HG02623 (cell line): ENCODE measurements around the gene INCA1.
A peak's percentile ranks its signal among the peaks of the same experiment; 100 is the strongest.

Source experiments
- ATAC-seq: cut with Tn5 transposase; IDR thresholded peaks from one replicate; pipeline ENCODE4 v1.9.1; 2021; ENCODE audit warnings: moderate library complexity; ENCODE audit not compliant: unreplicated experiment

Gene INCA1

GRCh38 chr17:5011928-5012327, 14.6 kb upstream of the INCA1 start:
- ATAC-seq, result no peak

GRCh38 chr17:5003214-5003867, 6.0 kb upstream of the INCA1 start:
- ATAC-seq, result no peak

- ATAC-seq, result no peak
These were observed 4.9 kb upstream of the INCA1 start for GRCh38 chr17:5002121-5002788.

DNA sequence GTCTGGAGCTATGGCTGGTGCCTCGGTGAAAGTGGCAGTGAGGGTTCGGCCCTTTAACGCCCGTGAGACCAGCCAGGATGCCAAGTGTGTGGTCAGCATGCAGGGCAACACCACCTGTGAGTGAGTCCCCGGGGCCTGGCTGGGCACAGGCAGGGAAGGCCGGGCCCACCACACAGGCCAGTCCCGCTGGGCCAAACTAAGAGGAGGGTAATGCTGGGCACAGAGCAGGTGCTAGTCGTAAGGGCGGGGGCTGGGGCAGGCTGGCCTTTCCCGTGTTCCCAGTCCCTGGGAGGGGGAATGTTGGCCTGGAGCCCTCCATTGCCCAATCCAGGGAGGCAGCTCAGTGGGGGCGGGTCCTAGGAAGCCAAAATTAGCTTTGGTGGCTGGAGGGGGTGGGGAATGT, 2.9 kb upstream of the INCA1 start:
- no peak for ATAC-seq

DNA sequence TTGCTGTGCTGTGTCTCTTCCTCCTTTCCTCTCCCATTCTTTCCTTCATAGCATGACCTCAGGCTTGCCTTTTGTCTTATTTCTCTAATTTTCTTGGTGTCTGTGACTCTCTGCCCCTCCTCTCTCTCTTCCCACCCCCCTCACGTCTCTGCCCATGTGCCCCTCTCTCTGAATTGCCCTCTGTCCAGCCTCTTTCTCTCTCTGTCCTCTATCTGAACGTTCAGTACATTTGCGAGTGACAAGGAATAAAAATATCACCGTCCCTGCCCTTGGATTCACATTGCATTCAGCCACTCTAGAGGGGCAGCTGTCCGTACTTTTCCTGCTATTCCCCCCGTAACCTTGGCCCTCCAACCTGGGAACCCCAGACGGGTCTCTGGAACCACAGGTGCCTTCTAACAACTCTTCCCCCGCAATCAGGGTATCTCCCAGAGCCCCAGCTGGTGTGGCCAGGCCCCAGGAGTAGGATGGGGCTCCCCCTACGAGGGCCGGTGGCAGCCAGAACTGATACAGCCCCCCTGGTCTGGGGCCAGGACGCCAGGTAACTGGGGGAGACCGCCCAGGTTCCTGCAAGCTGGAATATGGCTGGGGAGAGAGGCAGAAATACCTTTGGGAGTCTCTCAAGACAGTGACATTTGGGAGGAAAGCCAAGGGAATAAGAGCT, 2.2 kb upstream of the INCA1 start:
- ATAC-seq, result no peak

DNA sequence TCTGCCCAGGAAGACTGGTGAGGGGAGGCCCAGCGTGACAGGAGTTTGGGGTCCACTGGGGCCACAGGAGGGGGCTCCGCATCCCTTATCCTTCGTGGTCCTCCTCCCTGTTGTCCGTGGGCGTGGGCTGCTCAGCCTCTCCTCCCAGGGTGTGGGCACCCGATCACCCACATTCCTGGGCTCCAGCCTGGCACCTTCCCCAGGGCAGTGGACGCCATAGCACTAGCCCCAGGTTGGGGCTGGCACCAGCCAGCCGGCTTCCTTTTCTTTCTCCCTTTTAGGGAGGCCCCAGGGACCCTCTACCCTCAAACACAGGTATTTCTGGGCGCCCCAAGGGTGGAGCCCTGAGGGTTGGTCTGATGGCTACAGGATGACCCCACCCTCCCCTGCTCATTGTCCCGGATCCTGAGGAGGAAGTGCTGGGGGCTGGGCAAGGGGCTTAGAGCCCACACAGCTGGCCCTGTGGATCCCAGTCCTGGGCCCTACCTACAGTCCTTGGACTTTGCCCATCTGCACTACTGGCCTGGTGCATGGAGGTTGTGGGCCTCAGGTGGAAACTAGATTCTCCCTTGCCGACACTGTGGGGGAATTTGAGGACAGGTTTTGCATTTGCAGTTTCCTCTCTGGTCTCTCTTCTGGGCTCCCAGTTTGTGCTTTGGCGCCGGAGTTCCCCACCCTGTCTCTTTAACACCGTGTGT, 1.6 kb upstream of the INCA1 start:
- no peak for ATAC-seq

DNA sequence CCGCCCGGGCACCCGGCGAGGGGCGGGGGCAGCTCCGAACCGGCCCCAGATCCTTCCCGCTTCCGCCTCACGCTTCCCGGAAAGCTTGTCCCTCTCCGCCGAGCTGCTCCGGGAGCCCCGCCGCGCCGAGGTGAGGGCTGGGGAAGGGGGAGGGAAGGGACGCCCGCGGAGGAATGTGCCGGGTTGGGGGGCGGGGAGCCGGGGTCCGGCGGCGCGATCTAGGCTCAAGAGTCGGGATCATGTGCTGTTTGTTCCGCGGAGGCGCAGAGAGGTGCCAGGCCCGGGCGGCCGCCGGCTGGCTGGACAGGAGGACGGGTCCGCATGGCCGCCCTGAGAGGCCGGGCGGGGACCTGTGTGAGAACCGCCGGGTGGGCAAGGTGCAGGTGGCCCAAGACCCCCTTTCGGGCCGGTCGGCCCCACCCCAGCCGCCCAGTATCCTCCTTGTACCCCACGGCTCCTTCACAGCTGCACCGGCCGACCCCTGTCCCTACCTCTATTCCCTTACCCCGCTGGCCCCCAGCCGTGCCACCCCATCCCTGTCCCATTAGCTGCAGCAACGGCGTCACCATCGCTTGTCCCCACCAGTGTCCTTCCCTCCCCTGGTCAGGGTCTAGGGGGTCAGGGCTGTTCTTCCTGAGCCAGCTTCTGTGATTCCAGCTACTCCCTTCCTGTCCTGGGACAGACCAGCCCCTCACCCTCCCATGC, 857 bp upstream of the INCA1 start:
- peak; percentile 14 for ATAC-seq

DNA sequence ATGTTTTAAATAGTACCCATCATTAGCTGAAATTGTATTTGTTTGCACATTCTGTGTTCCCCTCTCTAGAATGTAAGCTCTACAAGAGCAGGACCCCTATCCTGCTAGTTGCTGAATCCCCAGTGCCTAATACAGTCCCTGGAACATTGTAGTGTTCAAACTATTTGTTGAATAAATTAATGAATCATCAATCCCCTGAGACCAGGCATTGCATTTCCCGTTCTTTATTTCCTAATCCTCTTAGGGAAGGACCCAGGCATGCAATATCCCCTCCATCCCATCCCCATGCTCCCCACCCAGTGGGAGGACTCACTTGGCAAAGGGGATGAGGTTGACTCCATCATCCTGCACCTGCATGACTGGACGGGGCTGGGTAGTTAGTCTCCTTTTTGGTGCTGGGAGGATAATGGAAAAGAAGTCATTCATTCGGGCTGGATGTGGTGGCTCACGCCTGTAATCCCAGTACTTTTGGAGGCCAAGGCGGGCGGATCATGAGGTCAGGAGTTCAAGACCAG, 3.2 kb downstream of the INCA1 start:
- no peak for ATAC-seq

DNA sequence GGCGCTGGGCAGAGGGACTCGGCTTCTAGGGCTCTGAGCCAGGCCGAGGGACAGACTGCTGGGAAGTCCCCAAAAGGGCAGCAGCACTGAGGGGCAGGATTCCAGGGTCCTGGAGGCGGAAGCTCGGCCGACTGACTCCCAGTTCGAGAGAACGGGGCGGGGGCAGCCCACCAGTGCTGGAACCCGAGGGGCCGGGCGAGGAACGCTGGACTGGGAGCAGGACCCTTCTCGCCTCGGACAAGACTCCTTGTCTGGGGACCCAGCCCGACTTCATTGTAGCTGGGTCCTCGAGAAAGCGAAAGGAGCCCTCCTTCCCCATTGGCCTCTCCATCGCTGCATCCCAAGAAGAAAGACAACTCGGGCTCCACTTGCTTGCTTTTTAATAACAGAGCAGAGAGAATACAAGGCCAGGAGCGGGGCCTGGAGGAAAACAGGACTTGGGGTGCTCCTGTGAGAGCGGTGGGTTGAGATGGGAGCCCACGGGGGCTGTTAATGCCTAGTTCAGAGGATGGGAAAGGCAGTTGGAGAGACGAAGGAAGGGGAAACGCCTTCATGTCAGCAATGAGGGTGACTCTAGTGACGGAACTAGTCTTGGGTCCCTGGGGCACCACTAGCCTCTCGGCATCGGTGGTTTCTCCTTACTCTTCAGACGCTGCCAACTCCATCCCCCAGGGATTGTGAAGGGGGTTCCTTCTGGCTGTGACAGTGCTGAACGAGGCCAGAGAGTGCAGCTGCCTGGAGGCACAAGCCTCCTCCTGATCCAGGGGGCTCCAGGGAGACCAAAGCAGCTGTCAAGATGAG, 9.4 kb downstream of the INCA1 start:
- ATAC-seq, result no peak

- ATAC-seq, result peak; percentile 56
These were observed 10.2 kb downstream of the INCA1 start, which contains the start of gene CAMTA2 for GRCh38 chr17:4986951-4987766. TSS of gene CAMTA2 (minus strand) at chr17:4987675. CDS start at chr17:4986222, 1,453 bp downstream.

DNA sequence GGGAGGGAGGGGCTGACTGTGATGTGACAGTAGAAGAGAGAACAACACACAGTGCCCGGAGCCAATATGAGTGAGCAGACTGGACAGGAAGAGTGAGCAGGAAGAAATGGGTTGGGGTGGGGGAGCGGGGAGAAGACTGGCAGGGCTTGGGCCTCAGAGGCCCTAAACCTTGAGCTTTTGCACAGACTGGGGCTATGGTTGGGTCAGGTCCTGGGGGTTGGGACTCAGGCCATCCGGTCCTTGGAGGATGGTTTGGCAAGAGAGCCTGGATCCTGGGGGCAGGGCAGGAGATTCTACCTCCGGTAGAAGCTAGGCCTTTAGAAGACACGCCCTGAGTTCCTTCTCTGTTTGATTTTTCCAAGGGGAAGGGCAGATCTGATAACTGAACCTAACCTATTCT, 10.9 kb downstream of the INCA1 start:
- ATAC-seq, result no peak

- no peak for ATAC-seq
These were observed 15.0 kb downstream of the INCA1 start for GRCh38 chr17:4982305-4982704.

DNA sequence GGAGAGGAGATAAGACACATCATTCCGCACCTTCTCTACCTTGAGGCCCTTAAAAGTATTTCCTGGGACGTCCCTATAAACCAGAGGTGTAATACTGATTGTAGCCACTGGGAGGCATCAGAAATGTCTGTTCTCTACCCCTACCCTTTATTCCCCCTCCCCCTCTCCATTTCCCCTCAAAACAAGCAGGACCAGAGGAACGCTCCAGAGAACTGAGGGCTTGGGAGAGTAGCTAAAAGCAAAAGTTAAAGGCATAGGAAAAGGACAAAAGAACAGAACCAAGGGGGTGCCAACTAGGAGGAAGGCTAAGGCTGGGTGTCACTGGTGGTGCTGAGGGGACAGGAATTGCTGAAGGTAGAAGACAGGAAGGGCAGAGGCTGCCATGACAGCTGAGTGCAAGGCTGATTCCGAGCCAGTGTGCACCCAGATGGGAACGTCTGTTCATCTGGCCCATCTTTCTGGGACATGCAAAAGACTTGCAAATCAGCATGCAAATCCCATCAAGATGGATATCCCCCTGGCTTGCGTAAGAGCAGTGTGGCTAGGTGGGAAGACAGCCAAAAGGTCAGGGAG, 16.6 kb downstream of the INCA1 start:
- no peak for ATAC-seq

DNA sequence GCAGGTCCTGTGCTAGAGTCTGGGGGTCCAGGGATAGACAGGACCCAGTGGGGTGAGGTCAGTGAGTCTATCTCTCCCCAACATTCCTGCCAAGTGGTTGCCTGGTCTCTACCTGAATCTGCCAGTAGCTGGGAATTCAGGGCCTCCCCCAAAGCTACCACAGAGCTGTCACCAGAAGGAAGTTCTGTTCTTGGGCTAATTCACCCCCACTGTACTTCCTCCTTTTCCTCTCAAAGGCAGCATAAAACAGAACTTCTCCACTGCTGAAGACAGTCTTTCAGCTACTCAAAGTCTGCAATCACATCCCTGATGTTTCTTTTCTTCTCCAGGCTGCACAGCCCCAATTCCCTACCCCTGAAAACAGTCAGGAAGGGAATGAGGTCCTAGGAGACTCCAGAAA, 18.6 kb downstream of the INCA1 start:
- ATAC-seq, result no peak

DNA sequence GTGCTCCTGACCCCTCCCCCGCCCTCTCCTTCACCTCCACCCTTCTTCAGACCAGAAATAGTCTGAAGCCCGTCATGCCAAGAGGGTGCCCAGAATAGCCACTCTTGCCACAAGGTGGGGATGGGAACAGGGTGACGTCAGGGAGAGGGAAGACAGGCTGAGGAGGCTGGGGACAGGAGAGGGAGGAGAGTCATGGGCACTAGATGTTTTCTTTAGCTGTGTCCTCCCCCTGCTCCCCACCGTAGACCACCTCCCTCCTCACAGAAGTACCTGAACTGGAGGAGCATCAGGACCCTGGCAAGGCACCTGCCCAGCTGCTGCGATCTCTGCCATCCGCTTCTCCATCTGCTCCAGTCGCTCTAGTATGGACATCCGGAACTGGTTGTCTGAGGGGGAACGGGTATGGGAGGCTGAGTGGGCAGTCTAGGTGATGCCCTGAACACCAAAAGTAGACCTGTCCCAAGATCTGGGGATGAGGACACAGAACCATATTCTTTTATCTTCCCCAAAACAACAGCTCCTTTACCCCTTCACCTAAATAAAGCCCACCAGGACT, 23.1 kb downstream of the INCA1 start:
- ATAC-seq, result no peak

GRCh38 chr17:4973256-4974114, 23.8 kb downstream of the INCA1 start:
- ATAC-seq, result no peak

DNA sequence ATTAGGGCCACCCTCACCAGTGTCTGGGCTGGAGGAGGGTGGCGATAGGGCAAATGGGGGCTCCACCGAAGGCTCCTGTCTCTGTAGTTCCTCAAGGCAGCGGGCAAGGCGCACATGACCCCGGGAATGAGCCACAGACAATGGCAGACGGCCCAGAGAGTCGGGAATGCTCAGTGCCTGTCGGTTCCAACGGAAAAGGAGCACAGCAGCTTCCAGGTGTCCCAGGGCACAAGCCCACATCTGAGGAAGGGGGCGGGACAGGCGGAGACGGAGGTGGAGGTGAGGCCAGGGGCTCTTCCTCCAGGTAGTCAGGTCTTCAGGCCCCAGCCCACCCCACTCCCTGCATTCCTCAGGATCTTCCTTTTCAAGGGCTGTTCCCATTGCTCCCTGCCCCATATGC, 24.6 kb downstream of the INCA1 start:
- ATAC-seq, result no peak

GRCh38 chr17:4972322-4972721, 25.0 kb downstream of the INCA1 start:
- no peak for ATAC-seq
